IPS-NIHi7 (cell line): Measurements from ENCODE around the gene UGCG.

ENCODE experiments used
- DNase-seq: peaks from one replicate; pipeline ENCODE4 v3.0.0; 2012; ENCODE audit warnings: mixed read lengths; ENCODE audit errors: extremely low spot score

The UGCG gene

DNA sequence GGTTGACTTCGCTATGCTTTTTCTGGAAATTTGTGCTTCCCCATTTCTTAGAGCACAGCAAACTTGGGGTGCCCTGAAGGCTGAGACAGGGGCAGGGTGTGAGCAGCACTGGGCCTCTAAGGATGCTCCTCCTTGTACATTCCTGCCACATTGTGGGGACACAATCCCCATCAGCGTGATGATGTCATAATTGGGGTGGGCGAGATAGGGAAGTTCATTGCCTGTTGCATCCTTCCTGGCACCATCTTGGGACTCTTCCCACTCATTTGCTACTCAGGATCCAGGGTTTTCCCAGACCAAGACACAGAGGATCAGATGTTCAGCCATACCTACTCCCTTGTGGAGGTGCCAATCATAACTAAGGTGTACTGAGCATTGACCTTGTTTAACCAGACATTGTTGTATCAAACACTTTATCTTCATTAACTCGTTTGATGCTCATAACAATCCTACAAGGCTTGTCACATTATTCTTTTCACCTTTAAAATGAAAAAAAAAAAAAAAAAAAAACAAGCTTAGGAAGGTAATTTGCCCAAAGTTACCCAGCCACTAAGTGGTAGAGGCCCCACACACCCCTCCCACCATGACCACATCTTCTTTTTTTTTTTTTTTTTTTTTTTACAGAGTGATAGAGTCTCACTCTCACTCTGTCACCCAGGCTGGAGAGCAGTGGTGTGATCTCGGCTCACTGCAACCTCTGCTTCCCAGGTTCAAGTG, 87.6 kb downstream of the UGCG start:
- DNase-seq: no peak
